A172 (cell line): ENCODE data around the gene ARFIP1. TPM values are rescaled to one million over a fixed set of nuclear protein-coding genes. Genes with fewer than 3 reads are reported as not detected.
"Not testable (repeated sequence)": the region's sequence is repeated elsewhere in the genome, so short reads cannot be mapped to it uniquely, and the experiment has no call there.

Experiments
- DNase-seq: peaks from one replicate; pipeline ENCODE4 v3.0.0-alpha.2; 2015; ENCODE audit warnings: low spot score
- total RNA-seq: library from RNA; depleted of rRNA; stranded (reverse); fragments of >200 nt; shearing (Covaris generic); gene quantifications from 2 replicates; pipeline ENCODE4 v1.2.3, GENCODE V29; 2014

The ARFIP1 gene
- total RNA-seq, 1 experiment from 2014 or later, result 42.9 TPM

DNA sequence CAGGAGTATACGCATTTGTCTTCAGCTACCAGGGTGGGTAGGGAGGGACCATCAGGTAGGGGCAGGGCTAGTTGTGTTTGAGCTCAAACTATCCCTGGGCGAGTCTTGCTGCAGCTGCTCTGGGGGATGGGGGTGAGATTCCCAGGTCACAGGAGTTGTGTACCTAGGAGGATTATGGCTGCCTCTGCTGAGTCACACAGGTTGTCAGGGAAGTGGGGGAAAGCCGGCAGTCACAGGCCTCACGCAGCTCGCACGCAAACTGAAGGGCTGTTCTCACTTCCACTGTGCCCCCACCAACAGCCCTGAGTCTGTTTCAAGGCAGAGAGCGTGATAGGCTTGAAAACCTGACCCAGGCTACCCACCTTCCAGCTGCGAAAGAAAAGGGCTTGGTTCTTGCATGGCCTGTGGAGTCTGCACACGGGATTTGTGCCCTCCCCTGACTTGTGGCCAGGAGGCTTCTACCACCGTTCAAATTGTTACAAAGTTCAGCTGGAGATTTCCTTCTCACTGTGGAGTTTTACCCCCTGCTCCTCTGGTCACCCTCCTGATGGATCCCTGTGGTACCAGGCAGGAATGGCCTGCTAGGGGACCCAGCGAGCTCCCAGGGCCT, 63.8 kb downstream of the ARFIP1 start:
- DNase-seq, result no peak

DNA sequence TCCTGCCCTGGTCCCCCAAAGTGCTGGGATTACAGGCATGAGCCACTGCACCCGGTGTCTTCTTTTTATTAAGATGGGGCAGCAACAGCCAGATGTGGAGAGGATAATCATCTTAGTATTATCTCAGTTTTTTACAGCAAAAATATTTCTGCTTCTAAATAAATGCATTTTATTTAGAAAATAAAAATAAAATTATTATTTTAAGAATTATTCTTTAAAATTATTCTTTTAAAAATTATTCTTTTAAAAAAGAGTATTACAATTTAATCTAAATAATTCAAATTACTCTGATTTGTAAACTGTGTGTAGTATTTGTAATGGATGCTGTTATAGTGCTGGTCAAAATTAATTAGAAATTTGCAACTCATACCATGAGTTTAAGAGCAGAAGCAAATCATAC, 67.6 kb downstream of the ARFIP1 start:
- DNase-seq, result no peak

DNA sequence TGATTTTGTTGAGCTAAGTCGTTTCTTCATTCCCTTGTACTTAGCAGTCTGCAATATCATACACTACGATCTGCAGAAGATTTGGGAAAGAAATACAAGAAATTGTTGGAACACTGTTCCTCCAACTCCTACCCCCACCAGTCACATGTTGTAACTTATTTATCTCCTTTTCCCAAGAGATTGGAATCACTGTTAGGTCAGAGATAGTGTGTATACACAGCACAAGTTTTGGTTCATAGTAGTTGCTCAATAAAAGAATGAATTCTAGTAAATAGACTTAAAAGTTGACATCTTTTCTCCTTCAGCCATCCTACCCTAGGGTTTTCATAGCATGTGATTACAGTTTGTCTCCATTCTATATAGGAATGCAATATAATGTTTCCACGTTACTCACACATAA, 68.8 kb downstream of the ARFIP1 start:
- no peak for DNase-seq

DNA sequence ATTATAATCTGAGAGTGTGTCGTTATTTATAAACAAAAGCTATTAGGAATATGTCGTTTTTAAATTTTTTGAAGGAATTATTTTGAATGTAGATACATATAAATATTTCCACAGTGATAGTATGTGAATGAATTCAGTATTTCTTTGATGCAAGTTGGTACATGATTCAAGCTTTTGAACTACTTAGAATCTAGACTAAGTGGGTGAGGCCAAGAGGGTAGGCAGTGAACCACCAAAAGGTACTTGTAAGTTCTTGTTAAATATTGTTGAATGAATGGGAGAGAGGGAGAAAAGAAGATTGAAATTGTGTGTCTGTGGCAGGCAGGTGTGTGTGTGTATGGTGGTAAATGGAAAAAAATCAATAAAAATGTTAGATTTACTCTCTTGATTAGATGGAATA, 69.6 kb downstream of the ARFIP1 start:
- no peak for DNase-seq

DNA sequence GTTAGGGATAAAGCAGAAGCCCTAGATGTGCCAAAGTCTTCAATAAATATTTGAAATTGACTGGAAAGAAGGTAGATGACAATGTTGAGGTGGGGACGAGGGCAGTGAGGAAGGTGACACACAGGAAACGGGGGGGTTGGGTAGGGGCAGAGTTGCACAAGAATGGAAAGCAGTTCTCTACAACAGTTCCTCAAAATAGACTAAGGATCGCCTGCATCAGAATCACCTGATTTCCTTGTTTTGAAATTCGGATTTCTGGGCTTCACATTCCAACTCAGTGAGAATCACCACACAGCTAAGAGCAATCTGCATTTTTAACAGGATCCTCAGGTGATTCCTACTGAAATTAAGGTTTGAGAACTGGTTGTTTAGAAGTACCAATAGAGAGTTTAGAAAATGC, 70.6 kb downstream of the ARFIP1 start:
- peak; percentile 63 for DNase-seq

DNA sequence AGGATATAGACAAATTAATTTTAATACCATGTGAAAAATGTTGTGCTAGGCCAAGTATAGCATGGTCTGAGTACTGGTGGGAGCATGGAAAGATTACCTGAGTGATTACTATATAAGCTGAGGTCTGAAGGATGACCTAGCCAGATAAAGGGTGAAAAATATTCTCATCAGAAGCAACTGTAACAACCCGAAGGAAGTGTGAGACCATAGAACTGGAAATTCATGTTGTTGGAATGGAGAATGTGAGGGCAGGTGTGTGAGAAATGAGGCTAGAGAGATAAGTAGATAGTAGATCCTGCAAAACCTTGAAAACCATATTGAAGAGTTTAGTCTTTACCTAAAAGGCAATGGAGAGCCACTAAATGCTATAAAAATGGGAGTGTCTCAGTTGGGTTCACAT, 71.5 kb downstream of the ARFIP1 start:
- no peak for DNase-seq

DNA sequence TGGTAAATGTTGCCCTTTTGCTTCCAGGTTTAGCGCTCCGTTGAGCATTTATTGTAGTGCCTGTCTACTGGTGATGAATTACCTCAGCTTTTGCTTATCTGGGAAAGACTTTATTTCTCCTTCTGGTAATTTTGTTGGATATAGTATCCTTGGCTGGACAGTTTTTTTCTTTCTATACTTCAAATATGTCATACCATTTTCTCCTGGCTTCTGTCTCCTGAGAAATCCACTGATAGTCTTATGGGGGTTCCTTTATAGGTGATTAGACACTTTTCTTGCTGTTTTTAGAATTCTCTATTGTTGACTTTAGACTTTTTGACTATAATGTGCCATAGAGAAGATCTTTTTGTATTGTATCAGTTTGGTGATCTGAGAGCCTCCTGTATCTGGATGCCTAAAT, 73.5 kb downstream of the ARFIP1 start:
- DNase-seq, result no peak

DNA sequence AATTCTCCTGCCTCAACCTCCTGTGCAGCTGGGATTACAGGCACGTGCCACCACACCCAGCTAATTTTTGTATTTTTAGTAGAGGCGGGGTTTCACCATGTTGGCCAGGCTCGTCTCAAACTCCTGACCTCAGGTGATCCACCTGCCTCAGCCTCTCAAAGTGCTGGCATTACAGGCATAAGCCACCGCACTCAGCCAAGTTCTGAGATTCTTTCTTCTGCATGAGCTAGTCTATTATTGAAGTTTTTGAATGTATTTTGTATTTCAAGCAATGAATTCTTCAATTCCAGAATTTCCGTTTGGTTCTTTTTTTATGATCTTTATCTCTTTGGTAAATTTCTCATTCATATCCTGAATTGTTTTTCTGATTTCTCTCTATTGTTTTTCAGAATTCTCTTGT, 74.3 kb downstream of the ARFIP1 start:
- DNase-seq, result not testable (repeated sequence)

DNA sequence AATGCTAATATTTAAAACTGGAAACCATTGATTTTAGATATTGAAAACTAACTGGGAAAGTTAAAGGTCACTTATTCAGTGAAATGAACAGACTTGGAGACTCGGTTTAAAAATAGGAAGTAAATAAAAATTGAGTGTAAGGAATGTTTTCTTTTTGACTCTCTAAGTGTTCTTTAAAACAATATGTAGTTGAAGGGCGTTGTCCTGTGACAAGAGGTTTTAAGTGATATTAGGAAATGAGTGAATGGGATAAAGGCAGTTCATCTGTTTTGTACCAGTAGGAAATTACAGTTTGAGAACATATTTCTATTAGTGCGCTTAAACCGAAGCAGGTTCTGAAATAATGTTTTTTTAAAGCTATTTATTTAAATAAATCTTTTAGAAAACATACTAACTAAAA, 77.2 kb downstream of the ARFIP1 start:
- no peak for DNase-seq

DNA sequence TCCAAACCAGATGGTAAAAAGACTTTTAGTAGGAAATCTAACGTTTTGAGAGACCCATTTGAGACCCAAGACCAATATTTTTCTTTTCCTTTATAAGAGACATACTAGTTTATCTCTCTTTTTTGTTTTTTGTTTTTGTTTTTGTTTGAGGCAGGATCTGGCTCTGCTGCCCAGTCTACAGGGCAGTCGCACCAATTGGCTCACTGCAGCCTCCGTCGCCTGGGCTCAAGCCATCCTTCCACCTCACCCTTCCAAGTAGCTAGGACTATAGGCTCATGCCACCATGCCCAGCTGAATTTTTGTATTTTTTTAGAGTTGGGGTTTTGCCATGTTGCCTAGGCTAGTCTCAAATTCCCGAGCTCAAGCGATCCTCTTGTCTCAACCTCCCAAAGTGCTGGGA, 79.2 kb downstream of the ARFIP1 start:
- DNase-seq, result no peak

DNA sequence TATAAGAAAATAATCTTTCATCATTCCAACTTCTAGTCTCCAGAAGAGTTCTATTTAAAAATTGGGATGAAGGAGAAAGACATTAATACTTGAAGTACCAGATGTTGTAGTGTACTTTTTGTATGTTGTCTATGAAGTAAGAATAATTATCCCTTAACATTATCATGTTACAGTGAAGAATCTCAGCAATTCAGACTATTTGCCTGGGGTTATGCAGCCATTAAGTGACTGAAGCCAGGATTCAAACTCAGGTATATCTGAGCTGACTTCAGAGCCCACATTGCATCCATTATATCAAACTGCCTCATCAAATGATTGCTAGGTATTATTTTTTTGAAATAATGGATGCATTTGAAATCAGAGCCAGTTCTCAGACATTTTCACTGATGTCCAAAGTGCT, 80.3 kb downstream of the ARFIP1 start:
- DNase-seq, result no peak

DNA sequence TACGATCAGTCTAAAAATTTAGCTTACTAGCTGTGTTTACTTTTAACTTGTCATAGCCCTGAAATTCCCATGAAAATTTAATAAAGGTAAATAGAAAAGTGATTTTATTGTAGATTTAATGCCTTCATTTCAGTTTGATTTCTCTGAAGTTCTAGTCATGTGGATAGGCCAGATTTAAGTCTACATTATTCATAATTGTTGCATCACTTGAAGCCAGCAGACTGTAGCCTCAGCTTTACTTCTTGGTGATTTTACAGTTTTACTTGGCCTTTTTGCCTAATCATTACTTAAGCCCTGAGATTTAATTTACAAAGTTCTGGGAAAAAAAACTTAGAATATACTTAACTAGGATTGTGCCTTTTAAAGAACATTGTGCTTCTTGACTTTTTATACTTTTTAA, 82.9 kb downstream of the ARFIP1 start:
- DNase-seq, result no peak

DNA sequence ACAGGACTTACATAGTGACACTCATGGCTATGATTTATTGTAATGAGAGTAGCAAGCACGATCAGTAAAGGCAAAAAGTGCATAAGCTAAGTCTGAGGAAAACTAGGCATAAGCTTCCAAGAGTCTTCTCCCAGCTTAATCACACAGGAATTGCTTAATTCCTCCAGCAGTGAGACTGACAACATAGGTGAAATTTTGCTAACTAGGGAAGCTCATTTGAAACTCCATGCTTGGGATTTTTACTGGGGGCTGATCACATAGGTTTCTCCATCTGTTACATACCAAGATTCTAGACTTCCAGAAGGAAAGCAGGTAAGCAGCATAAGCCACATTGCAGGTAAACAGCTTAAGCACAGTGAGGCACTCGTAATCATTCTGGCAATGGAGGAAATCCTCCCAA, 84.6 kb downstream of the ARFIP1 start:
- DNase-seq, result no peak

DNA sequence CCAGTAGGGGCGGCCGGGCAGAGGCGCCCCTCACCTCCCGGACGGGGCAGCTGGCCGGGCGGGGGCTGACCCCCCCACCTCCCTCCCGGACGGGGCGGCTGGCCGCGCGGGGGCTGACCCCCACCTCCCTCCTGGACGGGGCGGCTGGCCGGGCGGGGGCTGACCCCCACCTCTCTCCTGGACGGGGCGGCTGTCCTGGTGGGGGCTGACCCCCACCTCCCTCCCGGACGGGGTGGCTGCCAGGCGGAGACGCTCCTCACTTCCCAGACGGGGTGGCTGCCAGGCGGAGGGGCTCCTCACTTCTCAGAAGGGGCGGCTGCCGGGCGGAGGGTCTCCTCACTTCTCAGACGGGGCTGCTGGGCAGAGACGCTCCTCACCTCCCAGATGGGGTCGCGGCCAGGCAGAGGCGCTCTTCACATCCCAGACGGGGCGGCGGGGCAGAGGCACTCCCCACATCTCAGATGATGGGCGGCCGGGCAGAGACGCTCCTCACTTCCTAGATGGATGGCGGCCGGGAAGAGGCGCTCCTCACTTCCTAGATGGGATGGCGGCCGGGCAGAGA, 86.8 kb downstream of the ARFIP1 start:
- DNase-seq, result not testable (repeated sequence)

DNA sequence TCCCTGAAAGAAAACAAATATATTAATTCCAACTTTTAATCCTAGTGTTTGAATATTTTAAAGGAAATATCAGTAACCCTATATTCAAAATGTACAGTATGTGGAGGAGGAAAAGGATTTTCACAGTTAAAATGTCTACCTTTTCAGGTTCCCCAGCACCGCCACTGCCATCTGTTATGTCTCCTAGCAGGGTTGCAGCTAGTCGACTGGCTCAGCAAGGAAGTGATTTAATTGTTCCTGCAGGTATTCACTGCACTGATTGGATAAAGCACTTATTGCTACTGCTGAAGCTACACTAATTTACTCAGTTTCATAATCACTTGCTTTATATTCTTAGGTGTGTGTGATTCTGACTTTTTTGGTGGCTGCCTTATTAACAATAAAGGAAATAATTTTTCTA, 90.9 kb downstream of the ARFIP1 start:
- no peak for DNase-seq

DNA sequence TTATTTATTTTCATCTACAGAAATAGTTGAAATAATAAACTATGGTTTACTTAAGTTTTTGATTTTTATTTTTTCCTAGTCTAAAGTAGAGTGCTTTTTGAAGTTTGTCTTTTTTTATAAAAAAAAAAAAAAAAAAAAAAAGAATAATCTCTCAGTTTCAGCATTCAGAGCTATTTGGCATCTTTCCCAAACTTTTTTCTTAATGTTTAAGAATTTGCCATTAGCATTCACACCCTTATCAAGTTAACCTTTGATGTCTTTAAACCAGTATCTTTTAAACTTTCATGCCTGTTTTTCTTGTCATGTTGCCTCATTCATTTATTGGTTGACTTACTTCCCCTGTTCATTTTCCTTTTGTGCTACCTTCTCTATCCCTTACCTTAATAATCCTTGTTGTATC, 95.5 kb downstream of the ARFIP1 start:
- no peak for DNase-seq

DNA sequence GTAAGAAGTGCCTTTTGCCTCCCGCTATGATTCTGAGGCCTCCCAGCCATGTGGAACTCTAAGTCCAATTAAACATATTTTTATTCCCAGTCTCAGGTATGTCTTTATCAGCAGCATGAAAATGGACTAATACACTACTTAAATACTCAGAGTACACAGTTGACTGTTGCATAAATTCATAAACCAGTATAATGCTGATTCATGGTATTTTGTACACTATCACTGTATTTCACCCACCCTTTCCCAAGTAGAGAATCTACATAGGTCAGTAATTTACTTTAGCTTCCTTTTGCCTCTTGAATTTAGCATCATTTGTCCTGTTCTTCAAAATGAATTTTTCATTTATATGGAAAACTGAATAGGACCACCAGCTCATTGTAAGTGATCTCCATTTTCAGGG, 98.1 kb downstream of the ARFIP1 start:
- DNase-seq, result no peak

DNA sequence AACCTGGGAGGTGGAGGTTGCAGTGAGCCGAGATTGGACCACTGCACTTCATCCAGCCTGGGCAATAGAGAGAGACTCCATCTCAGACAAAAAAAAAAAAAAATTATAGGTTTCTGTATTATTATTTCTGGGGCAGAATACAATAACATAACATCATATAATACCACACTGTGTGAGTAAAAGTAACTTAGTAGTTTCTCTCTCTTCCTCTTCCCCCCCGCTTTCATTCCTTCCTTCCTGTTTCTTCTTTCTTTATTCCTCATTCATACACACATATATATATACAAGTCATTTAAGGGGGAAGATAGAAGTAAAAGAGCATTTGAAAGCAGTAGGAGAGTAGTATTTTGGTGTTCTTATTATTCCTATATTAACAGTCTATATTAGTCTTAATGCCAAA, 100.5 kb downstream of the ARFIP1 start:
- no peak for DNase-seq

DNA sequence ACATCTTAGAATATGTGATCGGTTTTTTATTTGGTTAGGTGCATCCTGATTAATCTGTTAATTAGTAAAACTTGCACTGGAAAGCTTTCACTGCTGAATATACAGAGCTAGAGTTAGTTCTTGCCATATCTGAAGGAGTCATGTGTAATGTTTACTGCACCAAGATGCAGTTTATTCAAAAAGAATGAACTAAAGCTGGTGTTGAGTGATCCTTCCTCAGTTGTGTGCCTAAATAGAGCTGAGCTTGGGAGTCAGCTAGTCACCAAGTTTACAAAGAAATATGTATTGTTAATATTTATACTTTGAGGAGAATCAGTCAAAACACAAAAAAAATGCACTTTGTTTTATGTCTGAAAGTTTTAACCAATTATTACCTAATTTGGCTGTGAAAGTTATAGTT, 102.2 kb downstream of the ARFIP1 start:
- no peak for DNase-seq

DNA sequence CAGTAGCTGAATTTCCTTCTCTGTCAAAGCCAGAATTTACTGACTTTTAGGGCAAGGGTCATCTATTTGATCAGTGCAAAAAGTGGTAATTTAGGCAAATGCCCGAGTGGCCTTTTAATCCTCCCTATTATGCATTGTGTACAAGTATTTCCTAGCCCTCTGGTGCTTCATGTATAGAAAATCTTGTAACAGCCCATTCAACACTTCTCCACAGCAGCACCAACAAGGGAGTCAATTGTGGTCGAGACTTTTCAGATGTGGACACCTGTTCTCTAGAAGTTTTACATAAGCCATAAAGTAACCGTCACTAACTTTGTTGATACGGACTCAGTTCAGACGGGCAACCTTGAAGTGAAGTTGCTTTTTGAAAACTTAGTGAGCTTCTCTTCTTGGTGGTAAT, 105.4 kb downstream of the ARFIP1 start:
- no peak for DNase-seq

DNA sequence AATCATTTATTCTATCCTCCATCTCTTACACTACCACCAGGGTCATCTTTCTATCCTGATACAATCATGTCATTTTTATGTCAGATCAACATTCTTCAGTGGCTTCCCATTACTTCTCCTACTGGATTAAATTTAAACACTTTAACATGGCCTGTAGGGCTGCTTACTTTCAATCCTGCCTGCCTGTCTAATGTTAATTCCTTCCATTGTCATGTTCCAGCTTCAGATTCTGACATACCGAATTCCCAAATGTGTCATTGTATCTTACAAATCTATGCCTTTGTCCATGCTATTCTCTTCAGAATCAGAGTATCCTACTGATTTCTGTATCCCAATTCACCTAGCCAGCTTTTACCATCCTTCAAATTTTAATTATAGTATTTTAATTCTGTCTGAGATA, 106.4 kb downstream of the ARFIP1 start:
- no peak for DNase-seq

DNA sequence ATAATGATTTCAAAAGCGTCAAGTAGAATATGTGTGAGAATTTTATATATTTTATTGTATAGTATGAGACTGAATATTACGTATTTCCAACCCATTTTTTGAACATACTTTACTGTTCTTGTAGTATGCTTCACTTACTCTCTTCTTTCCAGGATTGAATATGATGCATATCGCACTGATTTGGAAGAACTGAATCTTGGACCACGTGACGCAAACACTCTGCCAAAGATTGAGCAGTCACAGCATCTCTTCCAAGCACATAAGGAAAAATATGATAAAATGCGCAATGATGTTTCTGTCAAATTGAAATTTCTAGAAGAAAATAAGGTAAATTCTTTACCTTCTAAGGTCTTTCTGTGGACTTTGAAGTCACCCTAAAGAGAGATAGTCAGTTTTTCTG, 108.2 kb downstream of the ARFIP1 start:
- no peak for DNase-seq

DNA sequence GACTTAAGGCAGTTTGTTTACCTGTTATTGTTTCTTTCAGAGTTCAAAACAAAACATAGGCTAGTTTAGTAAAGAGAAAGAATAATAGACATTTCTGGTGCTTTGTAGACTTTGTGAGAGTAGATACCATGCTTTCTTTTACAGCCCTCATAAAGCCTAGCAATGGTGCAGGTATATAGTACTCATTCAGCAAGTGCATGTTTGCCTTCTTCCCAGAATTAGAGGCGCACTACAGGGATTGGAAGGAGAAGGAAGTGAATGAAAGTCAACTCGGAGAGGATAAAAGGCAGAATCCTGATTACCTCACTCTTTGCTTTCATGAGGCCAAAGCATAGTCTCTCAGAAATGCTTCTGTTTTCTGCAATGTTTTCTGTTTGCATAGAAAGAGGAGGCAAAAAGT, 113.2 kb downstream of the ARFIP1 start:
- no peak for DNase-seq

DNA sequence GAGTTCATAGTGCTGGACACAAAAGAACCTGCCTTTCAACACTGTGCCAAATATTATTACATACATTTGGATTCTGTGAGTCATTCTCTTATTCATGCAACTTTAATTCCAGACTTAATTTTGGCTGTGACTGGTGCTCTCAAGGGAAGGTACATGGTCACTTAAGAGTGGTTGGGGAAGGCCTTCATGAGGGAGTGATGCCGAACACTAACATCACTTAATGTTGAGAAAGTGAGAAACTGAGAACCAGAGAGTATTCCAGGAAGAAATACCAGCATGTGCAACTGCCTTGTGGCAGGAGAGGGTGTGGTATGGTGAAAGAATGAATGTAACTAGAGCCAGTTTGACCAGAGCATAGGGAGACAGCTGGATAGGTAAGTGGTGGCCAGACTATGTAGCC, 114.9 kb downstream of the ARFIP1 start:
- peak; percentile 4 for DNase-seq
